Parathyroid adenoma (tissue), 2 donors: Measurements from ENCODE around the gene NDUFV3.

Source experiments
- H2AFZ ChIP-seq: fragments of 300-600 bp; sonication (generic); one replicate; pipeline ENCODE4 v1.7.0; 2017; ENCODE audit warnings: antibody characterized with exemption, mild to moderate bottlenecking
- H3K27ac ChIP-seq: fragments of 300-600 bp; sonication (generic); one replicate; pipeline ENCODE4 v1.7.0; 2017
- H3K27me3 ChIP-seq: fragments of 300-600 bp; sonication (generic); one replicate; pipeline ENCODE4 v1.7.0; 2017; ENCODE audit warnings: low read length; ENCODE audit not compliant: control insufficient read depth, insufficient read depth
- H3K36me3 ChIP-seq: fragments of 300-600 bp; sonication (generic); one replicate; pipeline ENCODE4 v1.7.0; 2017; ENCODE audit warnings: low read length; ENCODE audit not compliant: control insufficient read depth, insufficient read depth
- H3K4me1 ChIP-seq: fragments of 300-600 bp; sonication (generic); one replicate; pipeline ENCODE4 v1.7.0; 2017; ENCODE audit warnings: control low read depth
- H3K4me2 ChIP-seq: fragments of 300-600 bp; sonication (generic); one replicate; pipeline ENCODE4 v1.7.0; 2017; ENCODE audit warnings: low read length
- H3K4me3 ChIP-seq: fragments of 300-600 bp; sonication (generic); one replicate; pipeline ENCODE4 v1.7.0; 2017; ENCODE audit warnings: low read depth, low read length
- H3K79me2 ChIP-seq: fragments of 300-600 bp; sonication (generic); one replicate; pipeline ENCODE4 v1.7.0; 2017; ENCODE audit warnings: control low read depth
- H3K9ac ChIP-seq: fragments of 300-600 bp; sonication (generic); one replicate; pipeline ENCODE4 v1.7.0; 2017; ENCODE audit warnings: mild to moderate bottlenecking
- H3K9me3 ChIP-seq: fragments of 300-600 bp; sonication (generic); one replicate; pipeline ENCODE4 v1.7.0; 2017; ENCODE audit warnings: low read length; ENCODE audit not compliant: control insufficient read depth
- TF ChIP-seq, protein P1 (sequence below): fragments of 300-600 bp; sonication (generic); IDR thresholded peaks from one replicate; pipeline ENCODE4 v1.7.0; 2017; ENCODE audit warnings: antibody characterized with exemption, mild to moderate bottlenecking
- donor health status: primary hyperparathyroidism.

Gene NDUFV3

DNA sequence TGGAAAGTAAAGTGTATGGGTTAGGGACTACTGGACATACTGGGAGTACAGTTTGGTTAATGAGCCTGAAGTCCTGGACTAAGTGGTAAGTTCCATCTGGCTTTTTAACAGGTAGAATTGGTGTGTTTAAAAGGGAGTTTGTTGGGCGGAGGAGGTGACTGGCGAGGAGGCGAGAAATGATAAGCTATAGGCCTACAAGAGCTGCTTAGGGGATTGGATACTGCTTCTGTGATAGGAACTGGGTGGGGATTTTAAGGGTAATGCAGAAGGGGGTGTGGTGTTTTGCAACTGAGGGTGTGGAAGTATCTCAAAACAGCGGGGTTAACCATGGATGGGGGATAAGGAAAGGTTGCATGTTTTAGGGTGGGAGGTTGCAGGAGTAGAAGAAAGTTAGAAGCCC lies 28.8 kb downstream of the NDUFV3 start:
- no peaks in the 10 kb centered on the region for H3K27me3 ChIP-seq
- no peak overlapping the region for H3K4me2 ChIP-seq
- H3K9me3 ChIP-seq = no peaks in the 10 kb centered on the region
- H3K9ac ChIP-seq = no peak overlapping the region
- no peak overlapping the region for H3K4me3 ChIP-seq
- TF ChIP-seq, protein P1, sequence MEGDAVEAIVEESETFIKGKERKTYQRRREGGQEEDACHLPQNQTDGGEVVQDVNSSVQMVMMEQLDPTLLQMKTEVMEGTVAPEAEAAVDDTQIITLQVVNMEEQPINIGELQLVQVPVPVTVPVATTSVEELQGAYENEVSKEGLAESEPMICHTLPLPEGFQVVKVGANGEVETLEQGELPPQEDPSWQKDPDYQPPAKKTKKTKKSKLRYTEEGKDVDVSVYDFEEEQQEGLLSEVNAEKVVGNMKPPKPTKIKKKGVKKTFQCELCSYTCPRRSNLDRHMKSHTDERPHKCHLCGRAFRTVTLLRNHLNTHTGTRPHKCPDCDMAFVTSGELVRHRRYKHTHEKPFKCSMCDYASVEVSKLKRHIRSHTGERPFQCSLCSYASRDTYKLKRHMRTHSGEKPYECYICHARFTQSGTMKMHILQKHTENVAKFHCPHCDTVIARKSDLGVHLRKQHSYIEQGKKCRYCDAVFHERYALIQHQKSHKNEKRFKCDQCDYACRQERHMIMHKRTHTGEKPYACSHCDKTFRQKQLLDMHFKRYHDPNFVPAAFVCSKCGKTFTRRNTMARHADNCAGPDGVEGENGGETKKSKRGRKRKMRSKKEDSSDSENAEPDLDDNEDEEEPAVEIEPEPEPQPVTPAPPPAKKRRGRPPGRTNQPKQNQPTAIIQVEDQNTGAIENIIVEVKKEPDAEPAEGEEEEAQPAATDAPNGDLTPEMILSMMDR = no peak
- H3K79me2 ChIP-seq = peaks cover 3% of the 10 kb centered on the region
- no peak overlapping the region for H3K27ac ChIP-seq
- H2AFZ ChIP-seq = no peak overlapping the region
- no peaks in the 10 kb centered on the region for H3K36me3 ChIP-seq
- no peaks in the 10 kb centered on the region for H3K4me1 ChIP-seq

DNA sequence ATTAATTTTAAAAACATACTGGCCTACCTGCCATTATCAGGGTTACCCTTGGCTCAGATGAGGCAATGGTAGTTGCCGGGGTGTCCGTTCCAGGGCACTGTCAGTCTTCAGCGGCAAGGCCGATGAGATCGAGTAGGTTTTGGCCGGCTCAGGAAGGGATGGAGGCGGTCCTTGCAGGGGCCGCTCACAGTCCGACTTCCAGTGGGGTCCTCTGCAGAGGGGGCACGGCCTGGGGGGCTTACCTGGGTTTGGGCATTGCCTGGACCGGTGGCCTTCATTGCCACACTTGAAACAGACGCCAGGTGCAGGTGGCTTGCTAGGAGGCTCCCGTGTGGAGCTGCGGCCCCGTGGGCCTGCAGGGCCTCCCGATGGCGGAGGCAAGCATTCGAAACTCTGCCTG lies 29.8 kb downstream of the NDUFV3 start:
- Histone ChIP-seq H3K9me3 (no peaks in the 10 kb centered on the region), H3K27me3 (no peaks in the 10 kb centered on the region)

DNA sequence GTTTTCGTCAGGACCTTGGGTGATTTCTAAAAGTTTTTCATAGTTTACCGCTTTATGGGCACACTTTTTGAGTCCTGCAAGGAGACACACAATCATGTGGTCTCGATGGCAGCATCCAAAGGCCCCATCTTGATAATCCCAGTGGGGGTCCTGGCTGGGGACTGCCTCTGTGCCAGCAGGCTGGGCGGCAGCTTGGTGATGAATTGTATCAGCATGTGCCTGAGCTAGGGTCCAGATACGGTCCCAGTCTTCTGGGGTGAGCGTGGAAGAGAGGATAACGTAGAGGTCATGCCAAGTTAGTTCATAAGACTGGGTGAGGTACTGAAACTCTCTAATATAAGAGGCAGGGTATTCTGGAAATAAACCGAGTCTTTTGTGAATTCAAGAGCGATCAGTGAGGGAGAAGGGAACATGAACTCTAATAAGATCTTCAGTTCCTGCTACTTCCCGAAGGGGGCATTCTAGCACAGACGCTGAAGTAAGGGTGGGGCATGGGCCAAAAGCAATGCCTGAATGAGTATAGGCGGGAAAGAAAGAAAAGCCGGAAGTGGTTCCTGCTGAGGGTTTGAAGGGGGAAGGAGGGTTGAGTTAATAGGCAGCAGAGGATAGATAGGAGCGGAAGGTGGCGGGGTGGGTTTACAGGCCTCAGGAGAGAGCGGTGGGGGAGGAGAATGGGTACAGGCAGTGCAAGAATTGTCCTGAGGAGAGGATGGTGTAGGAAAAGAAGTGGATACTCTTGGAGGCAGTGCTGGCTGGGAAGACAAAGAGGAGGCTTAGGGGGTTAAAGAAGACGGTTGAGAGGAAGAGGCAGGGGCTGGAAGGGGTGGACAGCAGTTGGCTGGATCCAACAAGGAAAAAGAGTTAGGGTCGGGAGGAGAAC lies 30.7 kb downstream of the NDUFV3 start:
- H3K27me3 ChIP-seq = no peaks in the 10 kb centered on the region
- no peaks in the 10 kb centered on the region for H3K4me1 ChIP-seq
- peak overlapping the region; percentile 69 for H2AFZ ChIP-seq
- peak overlapping the region; percentile 31 for H3K4me2 ChIP-seq
- TF ChIP-seq, protein P1 = peak; percentile 79
- no peak overlapping the region for H3K27ac ChIP-seq
- no peaks in the 10 kb centered on the region for H3K36me3 ChIP-seq
- H3K79me2 ChIP-seq = peaks cover 3% of the 10 kb centered on the region
- no peaks in the 10 kb centered on the region for H3K9me3 ChIP-seq
- H3K4me3 ChIP-seq = no peak overlapping the region
- no peak overlapping the region for H3K9ac ChIP-seq

More for the DNA sequence above, 29.8 kb downstream of the NDUFV3 start:
- Histone ChIP-seq H3K79me2 (peaks cover 3% of the 10 kb centered on the region), H2AFZ (no peak overlapping the region), H3K27ac (no peak overlapping the region), H3K9ac (no peak overlapping the region), H3K4me2 (no peak overlapping the region), H3K36me3 (no peaks in the 10 kb centered on the region), H3K4me1 (no peaks in the 10 kb centered on the region), H3K4me3 (no peak overlapping the region)
- TF ChIP-seq, protein P1 = no peak

DNA sequence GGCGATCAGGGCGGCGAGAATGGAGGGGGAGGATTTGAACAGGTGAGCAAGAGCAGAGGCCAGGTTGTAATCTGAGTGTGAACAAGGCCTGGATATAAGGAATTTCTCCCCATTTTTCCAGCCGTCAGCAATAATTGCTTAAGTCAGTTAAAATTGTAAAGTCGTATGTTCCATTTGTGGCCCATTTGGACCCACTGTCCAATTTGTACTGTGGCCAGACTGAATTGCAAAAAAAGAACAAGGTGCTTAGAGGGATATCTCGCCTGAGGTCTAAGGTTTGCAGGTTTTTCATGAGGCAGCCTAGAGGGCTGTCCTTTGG lies 31.3 kb downstream of the NDUFV3 start:
- H3K36me3 ChIP-seq = no peaks in the 10 kb centered on the region
- H3K27ac ChIP-seq = no peak overlapping the region
- H3K79me2 ChIP-seq = peaks cover 3% of the 10 kb centered on the region
- no peak overlapping the region for H3K4me3 ChIP-seq
- no peaks in the 10 kb centered on the region for H3K4me1 ChIP-seq
- no peak overlapping the region for H3K4me2 ChIP-seq
- no peak overlapping the region for H2AFZ ChIP-seq
- H3K9ac ChIP-seq = no peak overlapping the region
- TF ChIP-seq, protein P1 = no peak
- H3K9me3 ChIP-seq = no peaks in the 10 kb centered on the region
- no peaks in the 10 kb centered on the region for H3K27me3 ChIP-seq
